GM08714 (cell line): ENCODE data around the gene NFATC1.

Experiments used
- H3K4me3 ChIP-seq: fragments of 200-500 bp; sonication (Bioruptor generic); 2 replicates; pipeline ENCODE4 v1.5.1; 2014; ENCODE audit warnings: mild to moderate bottlenecking, low read length, inconsistent platforms
- ZNF274 ChIP-seq: IDR thresholded peaks from 2 replicates; pipeline ENCODE4 v1.6.1; 2012; ENCODE audit warnings: mild to moderate bottlenecking, low read depth, low read length

NFATC1 gene

GRCh38 chr18:79450289-79451080, 54.8 kb downstream of the NFATC1 start:
- TF ChIP-seq ZNF274 = no peak
- H3K4me3 ChIP-seq = no peak overlapping the region

GRCh38 chr18:79451237-79452125, 55.8 kb downstream of the NFATC1 start:
- no peak for TF ChIP-seq ZNF274
- no peak overlapping the region for H3K4me3 ChIP-seq

GRCh38 chr18:79452190-79452990, 56.7 kb downstream of the NFATC1 start:
- TF ChIP-seq ZNF274 = no peak
- H3K4me3 ChIP-seq = no peak overlapping the region

GRCh38 chr18:79452991-79453645, 57.4 kb downstream of the NFATC1 start:
- no peak for TF ChIP-seq ZNF274

DNA sequence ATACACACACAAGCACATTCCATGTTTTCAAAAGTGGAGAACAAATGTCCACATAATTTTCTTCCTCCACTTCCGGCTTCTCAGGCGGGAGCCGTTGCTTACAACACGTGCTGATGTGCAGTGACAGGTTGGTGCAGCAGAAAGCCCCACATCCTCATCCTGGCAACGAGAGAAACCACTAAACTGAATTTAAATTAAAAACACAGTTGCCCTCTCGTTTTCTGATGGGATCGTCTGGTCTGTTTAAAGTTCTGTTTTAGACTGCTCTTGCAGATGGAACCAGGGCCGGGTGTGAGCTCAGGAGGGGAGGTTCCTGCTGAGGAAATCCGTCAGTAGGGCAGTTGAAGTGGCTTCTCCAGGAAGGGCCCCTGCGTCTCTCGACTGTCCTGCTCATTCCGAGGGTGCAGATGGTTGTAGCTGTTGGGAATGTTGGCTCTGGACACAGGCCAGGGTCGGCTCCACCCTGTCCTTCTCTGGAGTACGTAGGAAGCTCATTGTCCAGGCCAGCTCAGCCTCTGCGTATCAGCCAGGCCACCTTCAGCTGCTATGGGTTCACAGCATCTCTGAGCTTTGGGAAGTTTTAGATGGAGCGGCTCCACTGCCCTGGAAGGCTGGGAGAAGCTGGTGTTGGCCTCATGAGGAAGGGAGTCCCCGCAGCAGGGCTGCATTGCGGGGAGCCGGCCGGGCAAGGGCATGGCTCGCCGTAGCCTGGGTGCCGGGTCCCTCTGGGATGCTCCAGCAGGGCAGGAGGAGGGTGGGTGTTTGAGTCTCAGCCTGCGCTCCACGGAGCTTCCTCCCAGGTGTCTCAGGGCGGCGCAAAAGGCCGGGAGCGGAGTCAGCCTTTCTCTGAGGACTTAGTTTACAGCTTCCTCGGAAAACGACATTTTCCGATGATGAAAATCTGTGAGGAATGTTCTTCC, 58.3 kb downstream of the NFATC1 start:
- H3K4me3 ChIP-seq = no peak overlapping the region
- TF ChIP-seq ZNF274 = no peak

More at GRCh38 chr18:79452991-79453645, 57.4 kb downstream of the NFATC1 start:
- H3K4me3 ChIP-seq = no peak overlapping the region

DNA sequence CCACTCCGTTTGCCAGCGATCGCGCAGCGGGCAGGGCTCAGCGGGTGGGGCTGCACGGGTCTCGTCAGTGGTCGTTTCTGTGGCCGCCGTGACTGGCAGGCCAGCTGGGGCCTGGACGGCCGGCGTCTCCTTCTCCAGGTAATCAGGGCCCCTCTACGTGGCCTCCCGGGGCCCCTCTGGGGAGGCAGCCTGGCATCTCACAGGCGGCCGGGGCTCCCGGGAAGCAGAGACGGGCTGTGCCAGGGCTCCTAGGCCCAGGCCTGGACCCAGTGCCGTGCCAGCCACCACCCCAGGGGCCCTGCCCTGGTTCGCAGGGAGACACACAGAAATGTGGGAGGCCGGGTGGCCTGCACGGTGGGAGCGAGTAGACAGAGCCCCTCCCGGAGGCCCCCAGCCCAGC, 59.5 kb downstream of the NFATC1 start:
- no peak overlapping the region for H3K4me3 ChIP-seq
- TF ChIP-seq ZNF274 = no peak

DNA sequence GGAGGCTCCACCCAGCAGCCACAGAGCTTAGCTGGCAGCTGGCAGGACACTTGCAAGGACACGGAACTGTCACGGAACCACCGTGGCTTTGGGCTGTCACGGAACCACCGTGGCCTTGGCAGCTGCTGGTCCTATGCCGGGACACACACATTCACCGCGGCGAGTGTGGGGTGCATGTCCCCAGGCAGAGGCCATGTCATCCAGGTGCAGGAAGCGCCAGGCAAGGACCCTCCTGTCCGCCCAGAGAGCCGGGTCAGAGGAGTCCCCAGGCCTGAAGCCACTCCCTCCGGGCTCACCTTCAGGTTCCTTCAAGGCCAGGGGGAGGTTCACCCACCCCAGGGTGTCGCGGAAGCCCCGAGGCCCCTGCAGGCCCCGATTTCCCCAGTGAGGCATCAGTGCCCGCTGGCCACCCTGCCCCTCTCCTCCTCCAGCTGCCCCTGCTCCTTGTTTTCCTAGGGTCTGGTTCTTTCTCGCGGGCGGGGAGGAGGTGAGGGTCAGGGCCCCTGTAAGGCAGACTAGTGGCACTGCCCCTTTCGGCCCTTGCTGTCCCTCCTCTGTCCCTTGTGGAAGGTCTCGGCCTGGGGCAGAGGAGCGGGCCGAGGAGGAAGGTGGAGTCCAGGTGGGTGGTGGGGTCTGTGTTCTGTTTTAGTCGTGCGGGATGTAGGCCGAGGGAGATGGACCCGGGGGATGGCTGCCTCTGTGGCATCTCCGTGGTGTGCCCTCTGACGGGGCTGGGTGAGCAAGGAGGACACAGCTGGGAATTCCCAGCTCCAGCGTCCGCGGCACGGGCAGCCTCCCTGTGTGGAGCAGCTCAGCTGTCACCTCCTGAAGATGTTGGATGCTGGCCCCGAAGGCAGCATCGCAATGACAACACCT, 60.6 kb downstream of the NFATC1 start:
- TF ChIP-seq ZNF274 = no peak
- no peak overlapping the region for H3K4me3 ChIP-seq

- no peak for TF ChIP-seq ZNF274
- no peak overlapping the region for H3K4me3 ChIP-seq
These were observed 61.5 kb downstream of the NFATC1 start for GRCh38 chr18:79457239-79457638.

DNA sequence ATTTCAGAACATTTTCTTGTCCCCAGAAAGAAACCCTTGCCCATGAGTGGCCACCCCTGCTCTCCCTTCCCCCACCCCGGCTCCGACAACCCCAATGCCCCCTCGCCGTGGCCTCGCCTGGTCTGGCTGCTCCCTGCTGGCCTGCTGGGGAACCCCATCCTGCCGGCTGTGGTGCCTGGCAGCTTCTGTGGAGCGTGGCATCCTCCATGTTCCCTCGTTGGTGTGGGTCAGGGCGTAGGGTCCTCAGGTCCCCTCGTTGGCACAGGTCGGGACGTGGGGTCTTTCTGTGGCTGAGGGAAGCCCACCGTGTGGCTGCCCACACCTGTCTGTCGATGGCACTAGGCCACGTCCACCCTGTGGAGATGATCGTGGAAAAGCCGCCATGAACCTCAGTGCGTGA, 61.9 kb downstream of the NFATC1 start:
- TF ChIP-seq ZNF274 = no peak
- H3K4me3 ChIP-seq = no peak overlapping the region

GRCh38 chr18:79458131-79458838, 62.6 kb downstream of the NFATC1 start:
- no peak overlapping the region for H3K4me3 ChIP-seq
- TF ChIP-seq ZNF274 = no peak
